Activated CD8-positive, alpha-beta memory T cell treated with anti-CD3 and anti-CD28 coated beads for 1 hour (primary cell): ENCODE measurements around the gene GET4.
"Not testable (repeated sequence)": the region's sequence is repeated elsewhere in the genome, so short reads cannot be mapped to it uniquely, and the experiment has no call there.

ENCODE experiments used
- DNase-seq, 2 donors: peaks; one replicate each; pipeline ENCODE4 v3.0.0-alpha.2; 2020; ENCODE audit warnings: low read depth in 1 of 2; ENCODE audit errors: extremely low read depth in 1 of 2

The GET4 gene

DNA sequence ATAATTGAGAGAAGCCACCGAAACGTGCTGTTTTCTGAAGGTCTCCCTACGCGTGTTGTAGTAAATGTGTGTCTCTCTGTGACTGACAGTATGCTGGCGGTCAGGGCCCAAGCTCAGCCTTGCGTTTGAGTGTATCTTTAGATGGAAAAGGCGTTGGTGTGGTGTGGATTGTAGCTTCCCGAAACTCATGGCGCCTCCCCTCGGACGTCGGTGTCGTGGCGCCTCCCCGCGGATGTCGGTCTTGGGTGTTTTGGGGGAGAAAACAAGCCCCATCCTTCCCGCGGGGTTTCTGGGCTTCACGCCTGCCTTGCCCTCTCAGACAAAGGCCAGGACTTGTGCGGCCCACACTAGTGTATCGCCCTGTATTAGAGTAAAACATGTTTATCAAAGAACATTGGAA, 31.3 kb upstream of the GET4 start:
- DNase-seq = no peak

DNA sequence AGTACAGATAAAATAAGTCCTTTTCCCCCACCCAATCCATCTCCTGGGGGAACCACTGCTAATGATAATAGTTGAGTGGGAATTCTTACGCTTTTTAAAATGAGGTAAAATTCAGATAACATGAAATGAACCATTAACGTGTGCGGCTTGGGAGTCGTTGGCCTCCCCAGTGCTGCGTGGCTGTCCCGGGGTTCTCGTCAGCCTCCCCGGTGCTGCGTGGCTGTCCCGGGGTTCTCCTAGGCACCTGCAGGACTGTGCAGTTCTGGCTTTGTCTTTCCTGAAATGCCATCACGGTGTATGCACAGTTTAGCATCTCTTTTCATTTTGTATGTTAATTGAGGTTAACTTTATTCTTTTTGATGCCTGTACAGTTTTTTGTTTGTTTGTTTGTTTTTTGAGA, 30.6 kb upstream of the GET4 start:
- DNase-seq = no peak

DNA sequence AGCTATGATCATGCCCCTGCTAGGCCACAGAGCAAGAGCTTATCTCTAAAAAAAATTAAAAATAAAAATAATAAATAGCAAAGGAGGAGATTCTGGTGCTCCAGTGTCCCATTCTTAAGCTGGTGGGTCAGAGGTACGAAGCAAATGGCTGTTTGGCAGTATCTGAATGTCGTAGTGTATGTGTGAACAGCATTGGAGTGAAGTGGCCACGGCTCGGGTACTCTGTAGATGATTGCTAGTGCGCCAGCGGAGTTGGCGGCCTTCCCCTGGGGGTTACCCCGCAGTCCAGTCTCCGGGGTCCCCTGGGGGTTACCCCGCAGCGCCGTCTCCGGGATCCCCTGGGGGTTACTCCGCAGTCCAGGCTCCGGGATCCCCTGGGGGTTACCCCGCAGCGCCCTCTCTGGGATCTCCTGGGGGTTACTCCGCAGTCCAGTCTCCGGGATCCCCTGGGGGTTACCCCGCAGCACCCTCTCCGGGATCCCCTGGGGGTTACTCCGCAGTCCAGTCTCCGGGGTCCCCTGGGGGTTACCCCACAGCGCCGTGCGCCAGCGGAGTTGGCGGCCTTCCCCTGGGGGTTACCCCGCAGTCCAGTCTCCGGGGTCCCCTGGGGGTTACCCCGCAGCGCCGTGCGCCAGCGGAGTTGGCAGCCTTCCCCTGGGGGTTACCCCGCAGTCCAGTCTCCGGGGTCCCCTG, 29.2 kb upstream of the GET4 start:
- not testable (repeated sequence) for DNase-seq

DNA sequence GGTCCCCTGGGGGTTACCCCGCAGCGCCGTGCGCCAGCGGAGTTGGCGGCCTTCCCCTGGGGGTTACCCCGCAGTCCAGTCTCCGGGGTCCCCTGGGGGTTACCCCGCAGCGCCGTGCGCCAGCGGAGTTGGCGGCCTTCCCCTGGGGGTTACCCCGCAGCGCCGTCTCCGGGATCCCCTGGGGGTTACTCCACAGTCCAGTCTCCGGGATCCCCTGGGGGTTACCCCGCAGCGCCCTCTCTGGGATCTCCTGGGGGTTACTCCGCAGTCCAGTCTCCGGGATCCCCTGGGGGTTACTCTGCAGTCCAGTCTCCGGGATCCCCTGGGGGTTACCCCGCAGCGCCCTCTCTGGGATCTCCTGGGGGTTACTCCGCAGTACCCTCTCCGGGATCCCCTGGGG, 28.6 kb upstream of the GET4 start:
- not testable (repeated sequence) for DNase-seq

DNA sequence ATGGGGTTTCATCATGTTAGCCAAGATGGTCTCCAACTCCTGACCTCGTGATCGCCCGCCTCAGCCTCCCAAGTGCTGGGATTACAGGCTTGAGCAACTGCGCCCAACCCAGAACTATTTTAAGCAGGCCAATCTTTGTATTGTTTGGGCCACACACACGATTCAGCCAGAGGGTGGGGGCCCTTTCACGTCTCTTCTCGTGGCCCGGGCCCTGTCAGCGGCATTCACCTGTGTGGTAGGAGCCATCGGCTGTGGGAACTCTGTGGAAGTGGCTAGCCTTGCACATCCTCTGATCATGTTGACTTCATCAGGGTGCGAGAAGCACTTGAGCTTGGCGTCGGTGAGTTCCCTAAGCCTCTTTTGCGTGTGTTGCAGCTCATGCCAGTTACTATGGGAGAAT, 27.2 kb upstream of the GET4 start:
- no peak for DNase-seq

DNA sequence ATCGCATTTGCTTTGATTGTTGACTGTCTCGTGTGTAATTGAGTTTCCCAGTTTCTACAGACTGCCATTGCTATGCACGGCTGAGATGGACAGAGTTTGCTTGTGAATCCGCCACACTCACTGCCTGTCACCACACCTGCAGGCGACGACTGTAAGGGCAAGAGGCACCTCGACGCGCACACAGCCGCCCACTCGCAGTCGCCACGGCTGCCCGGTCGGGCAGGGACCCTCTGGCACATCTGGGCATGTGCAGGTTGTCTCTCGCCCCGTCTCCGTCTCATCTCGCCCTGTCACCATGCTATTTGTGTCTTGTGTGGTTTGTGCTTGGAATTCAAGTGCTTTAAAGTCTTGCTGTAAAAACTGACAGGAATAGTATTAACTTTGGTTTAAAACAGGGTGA, 26.6 kb upstream of the GET4 start:
- no peak for DNase-seq

DNA sequence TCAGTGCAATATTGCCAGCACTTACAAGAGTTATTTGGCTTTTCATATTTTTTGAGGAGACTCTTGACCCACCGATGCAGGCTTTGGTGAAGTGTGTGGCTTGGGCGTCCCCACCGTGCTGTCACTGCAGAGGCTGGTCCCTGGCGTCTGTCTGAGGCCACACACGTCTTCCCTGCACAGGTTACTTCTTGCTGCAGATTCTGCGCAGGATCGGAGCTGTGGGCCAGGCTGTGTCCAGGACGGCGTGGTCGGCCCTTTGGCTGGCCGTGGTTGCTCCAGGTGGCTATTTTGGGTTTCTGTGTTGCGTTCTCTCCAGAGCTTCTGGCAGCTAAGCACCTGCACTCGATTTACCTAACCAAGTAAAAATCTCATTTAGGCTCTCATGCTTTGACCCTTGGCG, 25.1 kb upstream of the GET4 start:
- DNase-seq = no peak

DNA sequence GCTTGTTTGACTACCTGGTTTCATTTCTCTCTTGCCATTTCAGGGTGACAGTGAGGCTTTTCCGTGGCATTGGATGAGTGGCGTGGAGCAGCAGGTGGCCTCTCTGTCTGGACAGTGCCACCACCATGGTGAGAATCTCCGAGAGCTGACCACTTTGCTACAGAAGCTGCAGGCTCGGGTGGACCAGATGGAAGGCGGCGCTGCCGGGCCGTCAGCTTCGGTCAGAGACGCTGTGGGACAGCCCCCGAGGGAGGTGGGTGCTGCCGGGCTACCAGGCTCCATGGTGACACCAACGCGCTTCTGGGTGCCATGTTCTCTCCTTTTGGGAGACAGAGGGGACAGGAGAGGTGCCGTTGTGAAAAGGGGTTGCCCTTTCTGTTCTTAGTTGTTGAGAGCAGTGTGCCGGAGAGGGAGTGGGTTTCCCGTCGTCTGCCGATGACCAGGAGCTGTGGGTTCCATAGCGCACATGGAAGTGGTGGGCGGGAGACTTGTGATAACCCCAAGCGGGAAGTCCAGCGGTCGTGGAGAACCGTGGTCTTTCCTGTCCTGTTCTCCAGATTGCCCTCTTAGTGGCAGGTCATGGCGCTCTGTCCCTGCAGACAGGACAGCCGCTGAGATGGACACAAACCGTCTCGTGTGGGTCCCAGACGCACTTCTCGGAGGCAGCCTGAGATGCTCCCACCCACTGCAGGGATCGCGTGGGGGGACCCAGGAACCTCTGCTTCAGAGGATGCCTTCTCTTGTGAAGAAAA, 22.8 kb upstream of the GET4 start:
- DNase-seq = no peak

DNA sequence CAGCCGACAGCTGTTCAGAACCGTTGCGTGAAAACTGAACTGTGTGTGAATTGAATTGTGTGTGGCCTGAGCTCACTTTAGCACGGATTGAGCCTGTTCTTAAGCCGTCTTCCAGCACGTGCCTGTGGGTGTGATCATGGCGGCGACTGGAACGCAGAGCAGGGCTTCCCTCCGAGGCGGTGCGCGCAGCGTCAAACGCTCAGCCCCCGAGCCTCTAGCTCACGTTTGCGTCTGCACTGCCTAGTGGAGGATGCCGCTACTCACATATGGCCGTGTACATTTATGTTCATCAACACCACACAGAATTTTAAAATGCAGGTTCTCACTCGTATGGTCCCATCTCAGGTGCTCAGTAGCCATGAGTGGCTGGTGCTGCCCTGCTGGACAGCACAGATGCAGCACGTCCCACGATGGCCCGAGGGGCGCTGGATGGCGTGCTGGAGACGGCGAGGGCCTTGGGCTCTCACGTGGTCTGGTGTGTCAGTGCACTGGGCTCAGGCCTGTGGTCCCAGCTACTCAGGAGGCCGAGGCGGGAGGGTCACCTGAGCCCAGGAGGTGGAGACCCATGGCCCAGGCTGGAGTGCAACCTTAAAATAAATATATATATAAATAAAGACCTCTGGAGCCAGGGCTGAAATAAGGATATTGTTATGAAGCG, 22.1 kb upstream of the GET4 start:
- no peak for DNase-seq

DNA sequence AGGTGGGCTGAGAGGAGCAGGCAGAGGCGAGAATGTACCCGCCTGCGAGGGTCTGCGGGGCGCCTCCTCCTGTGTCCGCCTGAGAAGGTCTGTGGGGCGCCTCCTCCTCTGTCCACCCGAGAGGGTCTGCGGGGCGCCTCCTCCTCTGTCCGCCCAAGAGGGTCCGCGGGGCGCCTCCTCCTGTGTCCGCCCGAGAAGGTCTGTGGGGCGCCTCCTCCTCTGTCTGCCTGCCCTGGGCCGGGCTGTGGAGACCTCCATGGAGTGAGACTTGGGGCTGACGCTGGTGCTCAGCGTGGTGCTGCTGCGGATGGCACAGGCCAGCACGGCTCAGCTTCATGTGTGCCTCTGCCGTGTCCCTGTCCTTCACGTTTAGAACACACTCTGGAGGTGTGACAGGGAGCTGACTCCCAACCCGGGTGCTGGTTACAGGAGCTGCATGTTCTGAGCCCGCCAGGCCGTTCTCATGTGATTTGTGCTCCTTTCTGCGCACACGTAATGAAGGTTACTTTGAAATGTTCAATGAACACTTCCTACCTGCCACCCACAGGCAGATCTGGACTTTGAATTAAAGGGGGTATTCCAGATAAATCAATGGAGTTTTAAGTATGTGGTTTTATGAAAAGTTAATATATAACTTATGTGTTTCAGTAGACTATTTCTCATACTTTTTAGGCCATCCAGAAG, 20.5 kb upstream of the GET4 start:
- no peak for DNase-seq

DNA sequence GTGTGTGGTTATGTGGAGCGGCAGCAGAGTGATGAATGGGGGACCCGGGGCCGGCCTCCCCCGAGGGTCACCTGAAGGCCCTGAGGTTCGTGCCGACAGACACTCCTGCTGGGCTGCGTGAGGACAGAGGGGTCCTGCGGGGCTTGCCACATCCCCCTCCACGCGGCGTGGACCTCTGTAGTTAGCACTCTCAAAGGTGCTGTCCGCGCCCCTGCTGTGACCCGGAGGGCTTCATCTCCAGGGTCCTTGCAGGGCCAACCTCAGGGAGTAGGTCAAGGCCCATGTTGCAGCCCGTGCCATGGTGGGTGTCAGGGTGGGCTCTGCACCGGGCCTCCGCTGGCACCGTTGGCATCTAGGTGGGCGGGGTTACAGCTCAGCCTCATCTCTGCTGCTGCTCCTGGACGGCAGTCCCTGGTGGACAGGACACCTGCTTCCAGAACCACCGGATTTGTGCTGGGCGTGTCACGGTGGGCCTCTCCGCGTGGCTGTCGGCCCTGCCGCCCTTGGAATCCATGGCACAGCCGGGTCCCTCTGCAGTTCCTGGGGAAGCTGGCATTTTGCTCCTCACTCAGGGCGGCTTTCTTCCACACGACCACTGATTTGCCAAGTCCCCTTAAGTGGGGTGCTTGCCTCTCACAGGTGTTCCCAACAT, 19.8 kb upstream of the GET4 start:
- DNase-seq = no peak

DNA sequence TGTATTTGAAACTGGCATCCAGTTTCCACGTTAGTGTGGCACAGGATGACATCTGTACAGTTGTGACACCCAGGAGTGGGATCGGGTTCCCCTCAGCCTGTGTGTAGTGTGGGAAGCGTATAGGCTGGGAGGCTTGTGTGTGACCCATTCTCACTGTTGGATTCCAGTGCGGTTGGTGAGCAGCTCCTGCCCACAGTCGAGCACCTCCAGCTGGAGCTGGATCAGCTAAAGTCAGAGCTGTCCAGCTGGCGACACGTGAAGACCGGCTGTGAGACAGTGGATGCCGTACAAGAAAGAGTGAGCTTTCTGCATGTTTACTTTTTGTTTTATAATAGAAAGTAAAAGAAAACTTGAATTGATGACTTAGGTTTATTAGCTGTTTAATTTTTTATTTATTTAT, 18.7 kb upstream of the GET4 start:
- DNase-seq = no peak

DNA sequence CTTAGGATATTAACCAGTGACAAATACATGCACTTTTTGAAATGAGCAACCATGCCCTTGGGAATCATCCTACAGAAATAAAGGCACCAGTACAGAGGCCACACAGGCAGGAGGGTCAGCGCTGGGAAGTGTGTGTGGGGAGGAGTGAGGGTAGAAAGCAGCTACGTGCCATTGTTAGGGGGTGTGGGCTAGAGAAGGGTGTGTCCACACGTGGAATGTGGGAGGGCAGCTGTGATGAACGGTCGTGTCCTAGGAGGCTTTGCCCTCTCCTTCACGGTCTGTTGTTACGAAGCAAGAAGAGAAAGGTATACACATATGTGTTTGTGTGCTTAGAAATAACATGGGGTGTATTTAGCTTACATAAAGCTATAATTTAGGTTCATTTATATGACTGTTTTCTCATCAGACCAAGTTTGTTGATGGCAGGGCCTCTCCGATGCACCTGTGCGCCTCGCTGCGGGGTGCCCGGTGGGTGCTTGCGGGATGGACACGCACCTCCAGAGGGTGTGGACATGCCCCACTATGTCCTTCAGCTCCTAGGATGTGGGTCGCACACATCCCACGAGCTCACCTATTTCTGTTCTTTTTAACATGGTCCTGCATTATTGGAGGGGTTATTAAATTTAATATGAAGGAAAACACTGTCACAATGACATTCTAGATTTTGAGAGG, 16.9 kb upstream of the GET4 start:
- DNase-seq = no peak

DNA sequence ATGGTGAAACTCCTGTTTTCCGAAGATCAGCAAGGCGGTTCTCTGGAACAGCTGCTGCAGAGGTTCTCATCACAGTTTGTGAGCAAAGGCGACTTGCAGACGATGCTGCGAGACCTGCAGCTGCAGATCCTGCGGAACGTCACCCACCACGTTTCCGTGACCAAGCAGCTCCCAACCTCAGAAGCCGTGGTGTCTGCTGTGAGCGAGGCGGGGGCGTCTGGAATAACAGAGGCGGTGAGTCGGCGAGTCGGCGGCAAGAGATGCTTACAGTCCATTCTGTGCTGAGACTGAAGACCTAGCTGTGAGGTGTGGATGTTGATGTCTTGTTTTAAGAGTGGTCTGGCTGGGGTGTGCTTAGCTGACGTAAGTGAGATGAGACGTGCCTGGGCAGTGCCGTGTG, 16.2 kb upstream of the GET4 start:
- DNase-seq = no peak

DNA sequence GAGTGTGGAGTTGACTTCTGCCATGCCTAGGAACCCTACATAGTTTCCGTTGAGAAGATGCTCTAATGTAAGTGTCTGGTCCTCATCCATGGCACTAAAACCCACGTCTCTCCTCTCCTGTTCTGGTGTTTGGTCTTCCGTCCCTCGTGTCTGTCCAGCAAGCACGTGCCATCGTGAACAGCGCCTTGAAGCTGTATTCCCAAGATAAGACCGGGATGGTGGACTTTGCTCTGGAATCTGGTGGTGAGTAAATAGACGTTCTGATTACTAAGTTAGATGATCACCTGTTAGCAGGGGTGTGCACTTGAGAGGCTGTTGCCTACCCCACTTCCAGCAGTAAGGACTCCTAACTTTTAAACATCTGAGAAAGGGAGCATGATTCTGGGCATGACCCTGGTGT, 15.1 kb upstream of the GET4 start:
- no peak for DNase-seq

DNA sequence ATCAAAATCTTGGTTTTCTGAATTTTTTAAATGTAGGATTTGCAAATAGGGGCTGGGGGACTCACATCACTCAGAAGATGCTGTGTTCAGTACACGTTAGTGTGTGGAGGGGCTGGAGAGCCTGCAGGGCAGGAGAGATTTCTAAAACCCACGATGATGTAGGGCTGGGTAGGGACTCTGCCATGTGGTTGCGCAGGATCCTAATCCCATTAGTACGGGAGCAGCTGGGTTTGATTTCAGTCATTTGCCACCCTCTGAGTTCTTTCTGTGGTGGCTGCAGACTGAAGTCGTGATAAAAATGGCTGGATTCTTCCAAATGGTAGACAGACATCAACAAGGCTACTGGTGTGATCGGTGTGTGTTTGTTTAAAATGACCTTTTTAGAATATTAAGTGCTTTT, 14.2 kb upstream of the GET4 start:
- no peak for DNase-seq

DNA sequence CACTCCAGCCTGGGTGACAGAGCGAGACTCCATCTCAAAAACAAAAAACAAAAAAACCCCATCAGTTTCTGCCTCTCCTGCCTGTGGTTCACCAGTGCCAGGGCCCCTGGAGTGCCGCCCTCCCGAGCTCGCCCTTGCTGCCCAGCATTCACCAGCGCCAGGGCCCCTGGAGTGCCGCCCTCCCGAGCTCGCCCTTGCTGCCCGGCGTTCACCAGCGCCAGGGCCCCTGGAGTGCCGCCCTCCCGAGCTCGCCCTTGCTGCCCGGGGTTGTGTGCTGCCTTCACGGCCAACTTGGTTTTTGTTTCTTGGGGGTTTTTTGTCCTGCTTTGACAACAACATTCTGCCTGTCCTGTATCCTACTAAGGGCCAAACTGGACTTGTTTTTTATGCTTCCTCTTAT, 13.2 kb upstream of the GET4 start:
- no peak for DNase-seq

DNA sequence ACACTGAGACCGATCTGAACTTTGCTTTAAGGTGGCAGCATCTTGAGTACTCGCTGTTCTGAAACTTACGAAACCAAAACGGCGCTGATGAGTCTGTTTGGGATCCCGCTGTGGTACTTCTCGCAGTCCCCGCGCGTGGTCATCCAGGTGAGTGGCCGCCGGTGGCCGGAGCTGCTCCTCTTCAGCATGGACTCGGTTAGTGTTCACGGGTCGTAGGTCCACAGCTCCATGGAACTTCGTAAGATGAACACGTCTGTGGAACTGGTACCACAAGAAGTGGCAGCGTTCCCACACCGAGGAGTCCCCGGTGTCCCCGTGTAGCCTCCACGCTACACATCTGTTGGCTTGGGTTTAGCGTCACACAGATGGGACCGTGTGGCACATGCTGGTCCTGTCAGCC, 10.4 kb upstream of the GET4 start:
- no peak for DNase-seq

DNA sequence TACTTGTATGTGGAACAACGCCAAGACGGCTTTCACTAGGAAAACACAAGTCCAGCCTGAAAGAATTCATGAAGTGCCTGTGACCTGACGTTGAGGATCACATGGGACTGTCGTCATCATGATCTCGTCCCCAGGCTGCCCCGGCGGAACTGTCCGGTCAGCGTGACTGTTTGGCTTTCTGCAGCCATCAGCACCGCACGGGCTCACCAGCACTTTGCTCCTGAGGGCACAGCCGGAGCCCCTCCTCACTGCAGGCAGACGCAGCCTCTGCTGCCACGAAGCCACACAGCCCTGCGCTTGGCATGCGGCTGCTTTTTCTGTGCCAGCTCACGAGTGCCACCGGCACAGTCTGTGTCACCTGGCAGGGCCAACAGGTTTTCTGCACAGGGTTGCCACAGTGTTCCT, 9.4 kb upstream of the GET4 start:
- no peak for DNase-seq

DNA sequence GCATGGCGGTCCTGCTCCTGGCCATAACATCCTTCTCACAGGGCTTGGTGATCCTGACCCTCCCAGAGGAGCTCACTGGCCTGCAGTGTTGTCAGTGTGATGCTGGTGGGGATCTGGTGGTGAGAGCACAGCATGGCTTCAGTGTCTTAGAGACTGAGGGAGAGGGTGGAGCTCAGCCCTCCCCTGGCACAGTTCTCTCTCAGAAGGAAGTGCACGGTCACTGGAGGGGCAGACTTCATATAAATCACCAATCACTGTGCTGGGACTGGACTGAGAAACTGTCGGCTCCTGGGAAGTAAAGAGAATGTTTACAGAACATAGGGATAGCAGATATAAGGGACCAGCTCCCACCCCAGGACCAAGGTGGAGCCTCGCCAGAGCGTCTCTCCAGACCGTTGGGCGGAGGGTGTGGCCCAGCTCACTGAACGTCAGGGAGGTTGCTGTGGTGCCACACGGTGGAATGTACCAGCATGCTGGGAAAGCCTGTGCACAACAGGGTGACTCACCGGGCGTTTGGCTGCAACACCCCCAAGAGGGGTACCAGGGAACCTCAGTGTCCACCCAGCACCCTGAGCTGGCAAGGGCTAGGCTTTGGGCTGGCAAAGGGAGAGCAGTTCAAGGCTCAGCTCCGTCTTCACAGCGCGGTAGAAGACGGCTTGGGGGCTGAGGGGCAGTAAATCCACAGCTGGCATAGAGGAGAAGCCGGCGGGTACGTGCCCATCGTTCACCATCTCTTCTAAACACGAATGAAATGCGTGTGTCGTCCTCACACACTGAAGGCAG, 8.8 kb upstream of the GET4 start:
- DNase-seq = no peak
